Inflammatory macrophage (primary cell): Measurements from ENCODE around the gene FASTK.

Experiments used
- DNase-seq, 2 donors: peaks; one replicate each; pipeline ENCODE4 v3.0.0-alpha.2; 2020 to 2022

FASTK gene

DNA sequence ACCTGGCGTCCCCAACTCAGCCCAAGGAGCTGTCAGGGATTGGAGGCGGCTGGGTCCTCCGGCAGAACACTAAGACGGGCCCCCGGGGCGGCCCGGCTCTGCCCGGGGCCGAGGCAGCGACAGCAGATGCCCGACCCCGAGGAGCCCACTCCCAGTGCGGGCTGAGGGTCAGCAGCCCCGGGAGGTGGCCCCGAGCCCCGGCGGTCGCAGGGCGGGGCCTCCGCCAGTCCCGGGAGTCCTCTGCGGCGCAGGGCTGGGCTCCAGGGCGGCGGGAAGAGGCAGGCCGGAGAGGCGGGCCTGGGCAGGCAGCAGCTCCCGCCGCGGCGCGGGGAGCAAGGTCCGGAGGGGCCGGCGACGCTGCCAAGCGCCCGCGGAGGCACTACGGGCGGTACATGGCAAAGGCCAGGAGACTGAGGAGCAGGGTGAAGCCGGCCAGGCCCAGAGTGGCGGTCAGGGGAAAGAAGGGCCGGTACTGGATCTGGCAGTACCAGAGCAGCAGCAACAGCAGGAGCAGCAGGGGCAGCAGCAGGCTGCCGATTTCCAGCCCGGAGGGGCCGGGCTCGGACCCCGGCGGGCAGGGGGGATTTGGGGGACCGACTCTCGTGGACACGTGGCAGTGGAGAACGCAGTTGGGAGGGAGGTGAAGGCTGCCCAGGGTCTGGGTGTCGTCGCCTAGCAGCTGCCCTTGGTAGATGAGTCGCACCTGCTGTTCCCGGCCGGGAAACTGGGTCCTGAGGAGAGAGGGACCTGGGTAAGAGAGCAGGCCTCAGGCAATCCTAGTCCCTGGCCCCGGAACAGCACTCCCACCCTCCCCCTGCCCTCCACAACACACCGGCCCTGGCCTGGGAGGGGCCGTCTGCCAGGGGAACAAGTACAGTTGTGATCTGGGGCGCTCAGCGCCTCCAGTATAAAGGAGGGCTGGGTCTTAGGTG, 827 bp upstream of the FASTK start:
- DNase-seq: no peak

DNA sequence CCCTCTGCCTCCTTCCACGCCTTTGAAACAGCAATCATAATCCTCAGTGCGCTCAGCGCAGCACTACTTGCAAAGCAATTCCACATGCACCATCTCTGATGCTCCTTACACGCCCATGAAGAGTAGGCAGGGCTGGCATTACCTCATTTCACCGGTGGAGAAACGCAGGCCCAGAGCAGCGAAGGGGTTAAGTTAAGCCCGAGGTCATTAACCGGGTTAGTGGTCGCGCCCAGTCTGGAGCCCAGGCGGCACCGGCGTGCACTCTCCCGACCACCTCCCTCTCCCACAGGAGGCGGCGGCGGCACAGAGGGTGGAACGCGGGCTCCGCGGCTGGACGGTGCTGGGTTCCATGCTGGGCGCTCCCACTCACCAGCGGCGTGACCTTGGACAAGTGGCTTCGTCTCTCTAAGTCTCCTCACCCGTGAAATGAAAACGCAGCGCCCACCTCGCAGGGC, 515 bp downstream of the FASTK start:
- DNase-seq: peak; percentile 19 to 32

DNA sequence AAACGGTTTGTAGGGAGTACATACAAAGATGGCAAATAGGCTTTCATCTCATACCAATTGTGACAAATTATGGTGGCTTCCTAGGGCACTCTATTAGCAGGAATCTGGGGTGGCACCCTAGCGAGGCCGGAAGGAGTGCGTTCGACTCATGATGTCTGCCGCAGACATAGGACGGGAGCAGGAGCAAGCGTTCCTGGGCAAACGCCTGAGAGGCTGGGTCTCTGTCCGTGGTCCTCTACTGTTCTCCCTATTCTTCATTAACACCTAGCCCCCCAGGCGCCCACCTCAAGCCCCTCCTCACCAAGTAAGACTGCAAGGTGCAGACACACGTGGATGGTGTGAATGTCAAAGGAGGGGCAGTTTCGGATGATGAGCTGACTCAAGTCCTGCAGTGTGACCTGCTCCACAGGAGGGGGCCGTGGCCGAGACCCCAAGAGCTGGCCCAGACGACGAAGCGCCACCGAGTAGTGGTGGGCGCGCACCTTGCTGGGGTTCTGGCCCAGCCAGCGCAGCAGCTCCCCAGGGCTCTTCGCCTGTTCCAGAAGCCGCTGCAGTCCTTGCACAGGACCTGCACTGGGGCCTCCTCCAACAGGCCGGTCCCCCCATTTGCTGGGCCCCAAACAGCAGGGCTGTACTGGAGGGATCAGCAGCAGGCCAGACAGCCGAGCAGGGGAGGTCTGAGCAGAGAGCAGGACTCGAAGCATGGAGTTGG, 1.3 kb downstream of the FASTK start:
- DNase-seq: no peak

- no peak for DNase-seq
Measured at GRCh38 chr7:151078233-151079040, 2.2 kb downstream of the FASTK start.

- DNase-seq: no peak
Measured at GRCh38 chr7:151077705-151078232, 2.8 kb downstream of the FASTK start.

DNA sequence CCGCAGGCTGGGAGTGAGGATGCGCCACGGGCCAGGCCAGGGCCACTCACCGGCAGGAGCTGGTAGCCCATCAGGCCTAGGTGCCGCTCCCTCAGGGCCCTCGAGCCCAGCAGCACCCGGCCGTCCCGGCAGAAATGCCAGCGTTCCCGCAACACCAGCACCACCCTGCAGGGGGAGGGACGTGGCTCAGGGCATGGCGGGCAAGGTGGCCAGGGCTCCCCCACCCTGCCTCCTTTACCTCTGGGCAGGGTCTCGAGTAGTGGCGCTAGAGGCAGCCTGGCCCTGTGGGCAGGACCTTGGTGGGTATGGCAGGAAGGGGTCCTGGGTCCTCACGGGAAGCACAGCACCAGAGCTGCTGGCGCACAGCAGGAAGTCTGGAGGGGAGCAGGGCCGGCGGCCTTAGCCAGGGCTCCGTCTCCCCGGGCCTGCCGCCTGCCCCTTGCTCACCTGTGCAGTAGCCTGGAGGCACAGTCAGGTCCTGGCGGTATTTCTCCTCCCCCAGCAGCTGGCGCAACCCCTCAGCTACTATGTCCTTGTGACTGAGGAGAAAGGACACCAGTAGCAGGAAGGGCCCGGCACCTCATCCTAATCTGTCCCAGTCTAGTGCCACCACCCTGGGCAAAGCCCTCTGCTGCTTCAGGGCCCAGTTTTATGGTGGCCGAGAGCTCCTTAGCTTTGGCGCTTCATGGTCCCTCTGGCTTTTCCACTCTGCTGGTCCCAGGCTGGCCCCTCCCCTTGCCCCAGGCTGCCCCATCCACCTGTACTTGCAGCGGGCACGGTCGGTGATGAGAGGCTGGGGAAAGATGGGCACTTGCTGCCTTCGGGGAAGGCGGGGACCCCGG, 3.5 kb downstream of the FASTK start:
- peak in 1 of 2 donors; percentile 16 for DNase-seq

- DNase-seq: no peak
Measured at GRCh38 chr7:151075978-151076426, 4.6 kb downstream of the FASTK start.

DNA sequence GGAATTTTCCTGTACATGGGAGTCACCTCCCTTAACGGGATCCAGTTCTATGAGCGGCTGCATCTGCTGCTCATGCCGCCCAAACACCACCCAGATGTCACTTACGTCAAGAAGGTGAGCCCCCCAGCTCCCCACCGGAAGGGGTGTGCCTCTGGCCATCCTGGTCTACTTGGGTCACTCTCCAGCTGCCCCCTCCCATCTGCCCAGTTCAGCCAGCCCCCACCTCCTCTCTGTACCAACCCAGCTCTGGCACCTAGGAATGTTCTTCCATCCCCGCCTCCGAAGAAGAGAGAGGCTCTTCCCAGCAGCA, 5.0 kb downstream of the FASTK start:
- no peak for DNase-seq

GRCh38 chr7:151074817-151075661, 5.6 kb downstream of the FASTK start:
- no peak for DNase-seq

- DNase-seq: no peak
Measured at GRCh38 chr7:151073990-151074389, 6.6 kb downstream of the FASTK start.

DNA sequence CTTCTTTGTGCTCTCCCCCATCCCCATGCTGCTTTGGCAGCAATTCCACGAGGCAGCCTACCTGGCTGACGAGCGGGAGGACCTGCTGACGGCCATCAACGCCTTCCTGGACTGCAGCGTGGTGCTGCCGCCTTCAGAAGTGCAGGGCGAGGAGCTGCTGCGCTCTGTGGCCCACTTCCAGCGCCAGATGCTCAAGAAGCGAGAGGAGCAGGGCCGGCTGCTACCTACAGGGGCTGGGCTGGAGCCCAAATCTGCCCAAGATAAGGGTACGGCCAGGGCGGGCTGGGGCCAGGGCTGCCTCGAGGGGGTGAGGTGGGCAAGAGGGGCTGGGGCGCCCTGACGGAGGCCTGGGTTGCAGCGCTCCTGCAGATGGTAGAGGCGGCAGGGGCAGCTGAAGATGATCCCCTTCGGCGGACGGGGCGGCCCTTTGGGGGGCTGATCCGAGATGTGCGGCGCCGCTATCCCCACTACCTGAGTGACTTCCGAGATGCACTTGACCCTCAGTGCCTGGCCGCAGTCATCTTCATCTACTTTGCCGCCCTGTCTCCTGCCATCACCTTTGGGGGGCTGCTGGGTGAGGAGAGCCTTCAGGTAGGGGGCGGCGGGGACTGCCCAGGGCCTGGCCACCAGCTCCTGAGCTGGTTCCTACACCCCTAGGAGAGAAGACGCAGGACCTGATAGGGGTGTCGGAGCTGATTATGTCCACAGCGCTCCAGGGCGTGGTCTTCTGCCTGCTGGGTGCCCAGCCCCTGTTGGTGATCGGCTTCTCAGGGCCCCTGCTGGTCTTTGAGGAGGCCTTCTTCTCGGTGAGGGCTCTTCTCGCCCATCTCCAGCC, 9.4 kb downstream of the FASTK start:
- no peak for DNase-seq

- no peak for DNase-seq
Measured at GRCh38 chr7:151070574-151070960, 10.0 kb downstream of the FASTK start.

DNA sequence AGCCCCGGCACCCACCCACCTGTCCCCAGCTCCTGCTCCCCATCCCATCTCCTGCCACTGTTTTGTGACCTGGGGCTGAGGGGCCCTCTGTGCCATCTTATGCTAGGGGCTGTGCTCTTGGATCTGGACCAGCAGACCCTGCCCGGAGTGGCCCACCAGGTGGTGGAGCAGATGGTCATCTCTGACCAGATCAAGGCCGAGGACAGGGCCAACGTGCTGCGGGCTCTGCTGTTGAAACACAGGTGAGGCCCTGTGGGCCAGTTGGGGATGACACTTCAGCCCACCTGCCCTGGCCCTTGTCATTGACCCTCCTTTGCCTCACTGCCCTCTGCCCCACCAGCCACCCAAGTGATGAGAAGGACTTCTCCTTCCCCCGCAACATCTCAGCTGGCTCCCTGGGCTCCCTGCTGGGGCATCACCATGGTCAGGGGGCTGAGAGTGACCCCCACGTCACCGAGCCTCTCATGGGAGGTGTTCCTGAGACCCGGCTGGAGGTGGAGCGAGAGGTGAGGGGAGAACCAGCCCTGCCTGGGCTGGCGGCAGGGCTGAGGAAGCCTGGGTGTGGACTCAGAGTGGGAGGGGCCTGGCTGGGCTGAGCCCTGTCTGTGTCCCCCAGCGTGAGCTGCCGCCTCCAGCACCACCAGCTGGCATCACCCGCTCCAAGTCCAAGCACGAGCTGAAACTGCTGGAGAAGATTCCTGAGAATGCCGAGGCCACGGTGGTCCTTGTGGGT, 10.6 kb downstream of the FASTK start:
- no peak for DNase-seq

DNA sequence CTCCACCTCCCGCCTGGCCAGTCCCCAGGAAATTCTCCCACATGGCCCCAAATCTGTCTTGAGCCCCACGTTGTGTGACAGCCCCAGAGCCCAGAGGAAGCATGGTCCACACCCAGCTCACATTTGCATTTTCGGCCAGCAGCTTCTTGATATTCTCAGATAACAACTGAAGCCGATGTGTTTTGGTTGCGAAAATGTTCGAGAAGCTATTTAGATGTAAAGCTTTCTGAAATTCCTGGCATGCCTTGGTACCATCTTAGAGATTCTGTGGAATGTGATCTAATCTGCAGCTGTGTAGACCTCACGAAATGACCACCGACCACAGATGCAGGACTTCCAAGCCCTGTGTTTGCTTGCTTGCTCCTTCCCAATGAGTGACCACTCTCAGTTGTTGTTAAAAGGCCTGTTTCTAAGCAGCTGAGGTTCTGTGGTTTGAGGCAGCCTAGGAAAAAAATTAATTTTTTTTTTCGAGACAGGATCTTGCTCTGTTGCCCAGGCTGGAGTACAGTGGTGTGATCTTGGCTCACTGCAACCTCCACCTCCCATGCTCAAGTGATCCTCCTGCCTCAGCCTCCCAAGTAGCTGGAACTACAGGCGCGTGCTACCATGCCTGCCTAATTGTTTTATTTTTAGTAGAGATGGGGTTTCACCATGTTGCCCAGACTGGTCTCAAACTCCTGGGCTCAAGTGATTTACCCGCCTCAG, 12.4 kb downstream of the FASTK start:
- DNase-seq: no peak

DNA sequence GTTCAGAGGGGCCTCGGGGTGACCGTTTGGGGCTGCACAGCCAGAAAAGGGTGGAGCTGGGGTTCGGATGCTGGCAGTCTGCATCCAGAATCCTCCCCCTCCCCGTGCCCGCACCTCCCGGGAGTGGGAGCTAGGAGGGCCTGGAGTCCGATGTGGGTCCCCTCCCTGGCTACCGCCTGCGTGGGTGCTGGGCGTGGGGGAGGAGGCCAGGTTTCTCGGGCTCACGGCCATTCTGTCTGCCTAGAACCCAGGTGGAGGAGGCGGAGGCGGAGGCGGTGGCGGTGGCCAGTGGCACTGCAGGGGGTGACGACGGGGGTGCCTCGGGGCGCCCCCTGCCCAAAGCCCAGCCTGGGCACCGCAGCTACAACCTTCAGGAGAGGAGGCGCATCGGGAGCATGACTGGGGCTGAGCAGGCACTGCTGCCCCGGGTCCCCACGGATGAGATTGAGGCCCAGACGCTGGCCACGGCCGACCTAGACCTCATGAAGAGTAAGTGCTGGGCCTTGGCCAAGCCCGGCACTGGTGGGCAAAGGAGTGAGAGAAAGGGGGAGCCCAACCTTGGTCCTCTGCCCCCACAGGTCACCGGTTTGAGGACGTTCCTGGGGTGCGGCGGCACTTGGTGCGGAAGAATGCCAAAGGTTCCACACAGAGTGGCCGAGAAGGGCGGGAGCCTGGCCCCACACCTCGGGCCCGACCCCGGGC, 14.2 kb downstream of the FASTK start:
- DNase-seq: no peak

GRCh38 chr7:151065516-151065915, 15.1 kb downstream of the FASTK start:
- no peak for DNase-seq

- DNase-seq: no peak
Measured at GRCh38 chr7:151064993-151065392, 15.6 kb downstream of the FASTK start.

- DNase-seq: no peak
Measured at GRCh38 chr7:151064454-151064853, 16.2 kb downstream of the FASTK start.
